ENCODE results near the gene IL1RAPL1.
"Not testable (repeated sequence)": the region's sequence is repeated elsewhere in the genome, so short reads cannot be mapped to it uniquely, and the experiment has no call there.

The IL1RAPL1 gene

DNA sequence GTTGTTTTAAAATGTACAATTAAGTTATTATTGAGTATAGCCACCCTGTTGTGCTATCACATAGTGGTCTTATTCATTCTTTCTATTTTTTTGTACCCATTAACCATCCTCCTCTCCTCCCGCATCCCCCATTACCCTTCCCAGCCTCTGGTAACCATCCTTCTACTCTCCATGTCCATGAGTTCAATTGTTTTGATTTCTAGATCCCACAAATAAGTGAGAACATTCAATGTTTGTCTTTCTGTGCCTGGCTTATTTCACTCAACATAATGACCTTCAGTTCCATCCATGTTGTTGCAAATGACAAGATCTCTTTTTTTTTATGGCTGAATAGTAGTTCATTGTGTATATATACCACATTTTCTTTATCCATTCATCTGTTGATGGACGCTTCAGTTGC is 179.3 kb downstream of the IL1RAPL1 start:
- in situ Hi-C loops (cut with MboI; ENCODE audit: low sequenced_read_pairs) = not testable (repeated sequence)

DNA sequence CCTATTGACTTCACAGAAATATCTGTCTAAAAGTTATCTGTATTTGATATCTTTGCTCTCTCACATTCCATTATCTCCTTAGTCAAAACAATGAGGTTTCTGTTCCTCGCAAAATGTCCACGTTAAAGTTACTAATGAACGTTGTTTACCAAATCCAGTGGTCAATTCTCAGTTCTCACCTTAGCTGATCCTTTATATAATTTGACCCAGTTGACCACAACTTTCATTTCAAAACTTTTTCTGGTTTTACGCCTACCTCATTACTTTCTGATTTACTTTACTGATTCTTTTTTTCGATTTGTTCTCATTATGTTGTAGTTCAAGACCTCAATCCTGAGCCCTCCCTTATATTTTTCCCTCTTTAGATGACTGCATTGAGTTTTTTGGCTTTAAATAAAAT is 186.6 kb downstream of the IL1RAPL1 start:
- in situ Hi-C loops (cut with MboI; ENCODE audit: low sequenced_read_pairs) = no loop called here

DNA sequence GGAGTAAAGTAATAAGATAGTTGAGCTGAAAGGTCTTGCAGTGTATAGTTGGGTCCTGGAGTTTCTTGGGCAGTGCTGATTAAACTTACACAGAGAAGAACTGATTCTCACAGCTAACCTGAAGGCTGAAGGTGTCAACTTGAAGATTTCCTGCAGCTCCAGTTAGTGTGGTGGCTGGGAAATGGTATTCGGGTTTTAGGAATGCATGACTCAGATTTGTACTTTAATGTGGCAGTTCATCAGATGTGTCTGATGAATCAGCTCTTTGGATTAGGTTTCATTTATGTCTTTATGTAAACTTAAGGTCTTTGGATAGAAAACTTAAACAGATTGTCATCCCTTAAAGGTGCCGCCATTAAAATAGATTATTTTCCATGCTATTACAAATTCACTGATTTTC is 200.0 kb downstream of the IL1RAPL1 start:
- in situ Hi-C loops (cut with MboI; ENCODE audit: low sequenced_read_pairs) = no loop called here

DNA sequence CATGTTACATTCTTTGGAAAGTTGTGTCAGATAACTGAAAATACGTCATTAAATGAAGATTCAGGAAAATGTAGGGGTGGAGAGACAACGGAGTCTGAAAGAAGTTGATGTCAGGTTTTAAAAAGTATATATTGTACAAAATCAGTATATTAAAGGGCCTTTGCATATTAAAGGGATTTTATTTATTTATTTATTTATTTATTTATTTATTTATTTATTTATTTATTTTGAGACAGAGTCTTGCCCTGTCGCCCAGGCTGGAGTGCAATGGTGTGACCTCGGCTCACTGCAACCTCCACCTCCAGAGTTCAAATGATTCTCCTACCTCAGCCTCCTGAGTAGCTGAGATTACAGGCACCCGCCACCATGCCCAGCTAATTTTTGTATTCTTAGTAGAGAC is 213.4 kb downstream of the IL1RAPL1 start:
- in situ Hi-C loops (cut with MboI; ENCODE audit: low sequenced_read_pairs) = not testable (repeated sequence)

DNA sequence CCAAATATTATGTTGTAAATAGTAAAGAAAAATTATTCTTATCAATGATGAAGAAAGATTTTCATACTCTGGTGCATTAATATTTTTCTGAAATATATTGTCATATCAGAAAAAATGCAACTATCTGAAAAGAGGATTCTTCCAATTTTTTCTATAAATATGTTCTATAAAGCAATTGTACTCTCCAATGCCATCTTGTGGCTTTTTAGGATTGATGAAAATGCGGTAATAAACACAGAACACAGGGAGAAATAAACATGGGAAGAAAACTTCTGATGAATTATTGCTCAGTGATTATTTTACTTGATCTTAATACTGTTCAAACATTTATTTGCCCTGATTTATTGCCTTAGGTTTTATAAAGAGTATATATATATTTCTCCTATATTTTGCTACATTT is 215.4 kb downstream of the IL1RAPL1 start:
- in situ Hi-C loops (cut with MboI; ENCODE audit: low sequenced_read_pairs) = no loop called here

DNA sequence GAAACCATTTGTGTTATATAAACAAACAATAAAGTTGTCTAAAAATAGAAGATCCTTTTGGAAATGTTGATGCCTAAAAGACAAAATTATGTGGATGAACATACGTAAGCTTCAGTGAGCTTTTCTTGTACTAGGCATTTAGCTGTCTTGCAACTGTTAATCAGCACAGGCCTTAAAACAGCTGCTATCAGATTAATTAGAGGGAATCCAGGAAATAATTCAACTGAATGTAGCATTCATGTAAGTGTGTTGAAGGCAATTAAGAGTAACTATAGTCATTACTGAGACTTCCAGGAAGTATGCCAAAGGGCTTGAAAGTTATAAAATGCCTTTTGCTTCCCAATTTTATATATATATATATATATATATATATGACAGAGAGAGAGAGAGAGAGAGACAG is 248.7 kb downstream of the IL1RAPL1 start:
- in situ Hi-C loops (cut with MboI; ENCODE audit: low sequenced_read_pairs) = no loop called here

DNA sequence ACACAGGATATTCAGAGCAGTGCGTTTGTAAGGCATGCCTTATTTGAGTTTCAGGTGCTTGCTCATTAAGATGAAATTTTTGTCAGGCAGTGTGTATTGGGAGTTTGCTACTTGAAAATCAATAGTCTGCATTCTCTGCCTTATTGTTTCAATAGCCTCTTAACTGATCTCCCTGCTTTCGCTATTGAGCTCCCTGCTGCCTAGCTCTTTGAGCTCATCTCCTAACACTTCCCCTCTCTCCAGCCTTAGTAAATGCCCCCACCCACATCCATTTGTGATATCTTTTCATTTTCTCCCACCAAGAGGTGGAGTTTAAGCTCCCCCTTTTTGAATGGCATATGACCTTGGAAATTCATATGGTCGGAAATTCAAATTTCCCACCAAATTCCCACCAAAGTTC is 256.6 kb downstream of the IL1RAPL1 start:
- in situ Hi-C loops (cut with MboI; ENCODE audit: low sequenced_read_pairs) = no loop called here

DNA sequence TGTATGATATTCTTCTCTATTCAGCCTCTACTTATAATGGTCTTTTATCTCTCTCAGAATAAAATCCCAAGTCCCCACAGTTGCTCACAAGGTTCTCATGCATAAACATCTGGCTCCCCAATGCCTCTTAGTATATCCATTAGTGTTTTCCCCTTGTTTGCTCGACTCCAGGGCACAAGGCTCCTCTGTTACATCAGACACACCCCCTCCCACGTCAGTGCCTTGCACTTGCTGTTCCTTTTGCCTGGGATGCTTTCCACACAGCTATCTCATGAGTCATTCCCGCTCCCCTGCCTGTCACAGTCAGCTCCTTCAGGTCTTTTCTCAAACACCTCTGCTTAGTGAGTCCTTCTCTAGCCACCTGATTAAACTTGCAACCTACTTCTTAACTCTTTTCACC is 260.2 kb downstream of the IL1RAPL1 start:
- in situ Hi-C loops (cut with MboI; ENCODE audit: low sequenced_read_pairs) = no loop called here

DNA sequence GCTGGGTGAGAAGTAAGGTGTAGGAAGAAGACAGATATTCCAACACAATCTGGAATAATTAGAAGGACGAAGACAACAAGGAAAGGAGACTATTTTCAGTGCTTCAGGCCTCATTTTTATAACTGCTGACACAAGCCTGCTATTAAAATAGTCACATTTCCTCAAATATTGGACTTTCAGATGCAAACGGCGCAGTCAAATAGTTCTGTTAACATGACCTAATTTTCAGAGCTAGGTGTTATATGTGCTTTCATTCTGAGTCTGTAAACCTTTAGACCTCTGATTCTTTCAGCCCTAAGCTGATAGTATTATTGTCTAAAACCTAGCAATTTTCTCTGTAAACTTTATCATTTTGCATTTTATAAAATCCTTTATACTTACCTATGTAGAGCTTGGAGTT is 261.5 kb downstream of the IL1RAPL1 start:
- in situ Hi-C loops (cut with MboI; ENCODE audit: low sequenced_read_pairs) = no loop called here

DNA sequence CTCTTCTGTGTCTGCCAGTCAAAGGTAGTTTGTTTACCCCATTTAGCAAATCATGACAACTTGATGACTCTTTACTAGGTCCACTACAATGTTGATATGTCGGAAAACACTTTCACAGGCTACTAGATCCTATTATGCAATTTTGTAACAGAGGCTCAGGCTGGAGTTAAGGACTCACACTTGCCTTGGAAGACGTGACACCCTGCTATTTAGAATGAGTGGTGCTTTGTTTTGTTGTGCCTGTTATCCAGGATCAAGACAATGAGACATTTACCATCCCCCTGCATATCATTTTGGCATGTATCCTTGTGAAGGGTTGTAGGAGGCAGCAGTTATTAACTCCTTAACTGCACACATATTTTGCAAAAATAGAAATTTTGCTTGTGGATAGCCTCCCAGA is 263.7 kb downstream of the IL1RAPL1 start:
- in situ Hi-C loops (cut with MboI; ENCODE audit: low sequenced_read_pairs) = no loop called here

DNA sequence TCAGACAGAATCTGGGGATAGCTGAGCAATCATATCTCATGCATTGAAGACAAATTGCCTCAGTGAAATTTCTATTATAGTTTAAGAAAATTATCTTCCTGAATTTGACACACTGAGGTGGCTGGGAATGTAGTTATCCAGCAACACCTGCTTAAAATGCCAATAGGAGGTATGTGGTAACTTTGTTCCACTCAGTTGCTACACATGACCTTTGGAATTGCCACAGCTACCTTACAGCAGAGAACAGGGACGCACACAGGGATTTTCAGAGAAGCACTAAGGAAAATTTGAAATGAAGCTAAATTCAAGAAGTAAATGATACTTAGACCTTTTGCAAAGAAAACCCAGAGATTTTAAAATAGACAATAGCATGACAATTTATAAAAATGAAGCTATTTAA is 264.6 kb downstream of the IL1RAPL1 start:
- in situ Hi-C loops (cut with MboI; ENCODE audit: low sequenced_read_pairs) = no loop called here

DNA sequence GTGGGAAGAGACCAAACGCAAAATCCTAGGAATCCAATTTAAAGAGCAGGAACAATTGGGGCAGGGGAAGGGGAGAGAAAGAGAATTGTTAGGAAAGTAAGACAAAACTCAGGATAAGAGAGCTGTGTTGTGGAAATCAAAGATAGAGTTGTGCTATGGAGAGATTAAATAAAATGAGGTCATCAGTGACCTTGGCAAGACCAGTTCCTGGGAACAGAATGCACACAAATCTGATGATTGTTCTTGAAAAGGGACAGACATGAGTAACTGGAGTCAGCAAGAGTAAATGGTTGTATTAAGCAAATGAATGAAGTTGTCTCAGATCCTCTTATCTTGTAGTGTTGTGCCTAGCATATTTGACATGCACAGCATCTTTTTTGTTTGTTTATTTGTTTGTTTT is 267.4 kb downstream of the IL1RAPL1 start:
- in situ Hi-C loops (cut with MboI; ENCODE audit: low sequenced_read_pairs) = no loop called here

DNA sequence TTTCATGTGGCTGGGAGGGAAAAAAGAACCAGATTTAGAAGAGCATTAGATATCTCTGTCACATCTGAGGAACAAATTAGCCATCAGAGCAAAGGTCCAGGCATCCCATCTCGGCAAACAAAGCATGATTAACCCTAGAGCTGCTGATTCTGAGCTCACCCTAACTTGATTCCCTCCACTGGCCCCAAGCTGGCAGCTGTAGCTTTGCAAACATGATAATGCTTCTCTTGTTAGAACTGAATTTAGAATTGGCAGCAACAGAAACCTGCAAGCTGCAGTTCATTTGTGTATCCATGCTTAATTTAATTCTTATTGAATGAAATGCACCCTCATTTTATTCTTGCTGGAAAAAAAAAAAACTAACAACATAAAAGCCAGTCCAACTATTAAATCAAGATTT is 289.2 kb downstream of the IL1RAPL1 start:
- in situ Hi-C loops (cut with MboI; ENCODE audit: low sequenced_read_pairs) = no loop called here

DNA sequence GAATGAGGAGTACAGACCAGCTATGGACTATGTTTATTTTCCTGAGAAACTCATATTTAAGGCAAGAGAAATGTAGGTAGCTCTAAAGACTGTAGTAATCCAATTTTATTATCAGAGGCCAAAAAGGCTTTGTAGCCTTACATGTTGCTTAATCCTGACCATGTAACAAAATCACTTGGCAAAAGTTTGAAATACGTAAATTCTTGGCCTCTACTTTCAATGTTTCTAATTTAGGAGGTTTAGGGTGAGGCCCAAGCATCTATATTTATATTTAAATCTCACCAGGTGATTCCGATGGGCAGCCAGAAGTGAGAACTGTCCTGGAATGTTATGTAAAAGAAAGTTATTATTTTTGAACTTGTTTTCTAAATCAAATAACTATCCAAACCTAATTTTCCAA is 289.7 kb downstream of the IL1RAPL1 start:
- in situ Hi-C loops (cut with MboI; ENCODE audit: low sequenced_read_pairs) = no loop called here

DNA sequence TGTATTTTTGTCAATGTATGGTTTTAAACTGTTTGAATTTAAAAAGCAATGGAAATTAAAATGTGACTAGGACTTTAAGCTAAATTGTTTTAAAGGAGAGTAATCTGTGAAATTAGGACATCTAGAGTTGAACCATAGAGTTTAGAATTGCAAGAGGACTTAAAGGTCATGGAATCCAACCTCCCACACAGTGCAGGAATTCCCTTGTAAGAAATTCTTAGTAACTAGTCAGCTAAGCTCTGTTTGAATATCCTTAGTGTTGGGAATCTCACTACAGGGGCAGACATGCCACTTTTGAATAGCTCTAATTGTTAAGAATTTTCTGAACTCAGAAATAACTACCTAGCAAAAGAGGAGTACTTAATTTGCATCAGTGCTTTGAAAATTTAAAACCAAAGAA is 292.9 kb downstream of the IL1RAPL1 start:
- in situ Hi-C loops (cut with MboI; ENCODE audit: low sequenced_read_pairs) = no loop called here

DNA sequence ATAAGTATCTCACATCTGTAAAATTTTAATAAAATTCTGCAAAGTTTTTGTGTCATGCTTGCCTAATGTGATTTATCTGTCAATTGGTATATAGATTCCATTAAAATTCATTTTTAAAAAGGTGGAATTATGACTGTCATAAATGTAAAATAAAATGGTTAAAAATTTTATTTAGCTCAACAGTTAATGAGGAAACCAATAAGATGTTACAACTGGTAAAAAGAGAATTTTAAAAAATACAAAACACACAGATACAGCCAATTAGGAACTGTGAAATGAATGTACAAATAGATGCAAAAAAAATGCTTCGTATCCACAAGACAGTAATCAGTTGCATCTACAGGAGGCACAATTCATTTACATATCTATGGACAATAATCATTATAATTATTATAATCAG is 297.6 kb downstream of the IL1RAPL1 start:
- in situ Hi-C loops (cut with MboI; ENCODE audit: low sequenced_read_pairs) = no loop called here

DNA sequence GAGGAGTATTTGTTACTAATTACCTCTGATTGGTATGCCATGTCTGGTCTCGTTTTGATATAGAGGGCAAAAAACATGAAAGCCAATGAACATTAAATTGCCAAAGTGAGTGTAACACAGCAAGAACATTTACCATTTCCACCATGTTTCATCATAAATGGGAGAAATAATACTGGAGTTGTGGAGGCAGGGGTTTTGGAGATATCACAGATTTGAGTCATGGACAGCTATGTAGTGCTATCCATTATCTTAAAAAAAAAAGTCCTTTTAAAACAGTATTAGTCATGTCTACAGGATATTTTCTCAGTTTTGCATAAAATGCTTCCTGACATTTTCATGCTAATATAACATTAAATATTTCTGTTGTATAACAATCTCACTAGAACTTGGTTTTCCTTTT is 301.2 kb downstream of the IL1RAPL1 start:
- in situ Hi-C loops (cut with MboI; ENCODE audit: low sequenced_read_pairs) = no loop called here

DNA sequence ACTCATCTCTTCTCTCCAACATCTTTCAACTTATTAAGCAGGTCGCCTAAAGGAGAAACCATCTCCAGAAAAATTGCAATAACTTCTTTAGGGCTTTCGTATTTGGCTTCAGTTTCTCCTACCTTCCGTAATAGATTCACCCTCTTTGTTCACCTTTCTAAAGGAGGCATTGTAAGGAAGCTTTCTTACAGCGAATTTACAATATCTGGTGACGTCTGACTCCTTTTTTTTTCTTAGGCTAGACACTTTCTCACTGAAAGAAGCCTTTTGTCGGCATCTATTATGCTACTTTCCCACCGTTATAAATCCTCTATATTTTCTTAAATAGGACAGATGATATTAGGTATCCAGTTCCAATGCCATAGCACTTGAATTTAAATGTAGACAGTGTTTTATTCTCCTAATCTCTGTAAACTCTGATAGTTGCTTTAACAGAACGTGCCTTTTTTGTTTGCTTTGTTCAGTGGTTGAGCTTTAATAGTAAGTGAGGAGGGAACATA is 302.4 kb downstream of the IL1RAPL1 start:
- in situ Hi-C loops (cut with MboI; ENCODE audit: low sequenced_read_pairs) = no loop called here

DNA sequence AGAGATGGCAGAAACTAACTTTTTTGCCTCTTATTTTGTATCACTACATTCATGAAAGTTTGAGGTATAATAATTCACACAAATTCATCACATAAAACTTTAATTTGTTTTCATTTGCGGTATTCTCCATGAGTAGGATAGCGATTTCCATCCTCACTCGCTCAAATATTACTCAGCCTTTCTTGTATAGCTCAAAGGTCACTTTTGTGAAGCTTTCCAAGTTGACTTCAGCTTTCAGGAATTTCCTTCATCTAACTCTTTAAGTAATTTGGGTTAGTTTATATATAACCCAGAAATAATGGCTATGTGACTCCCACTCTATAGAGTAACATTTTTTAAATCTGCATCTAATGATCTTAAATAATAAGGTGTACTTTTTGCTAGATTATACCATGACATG is 314.4 kb downstream of the IL1RAPL1 start:
- in situ Hi-C loops (cut with MboI; ENCODE audit: low sequenced_read_pairs) = no loop called here

DNA sequence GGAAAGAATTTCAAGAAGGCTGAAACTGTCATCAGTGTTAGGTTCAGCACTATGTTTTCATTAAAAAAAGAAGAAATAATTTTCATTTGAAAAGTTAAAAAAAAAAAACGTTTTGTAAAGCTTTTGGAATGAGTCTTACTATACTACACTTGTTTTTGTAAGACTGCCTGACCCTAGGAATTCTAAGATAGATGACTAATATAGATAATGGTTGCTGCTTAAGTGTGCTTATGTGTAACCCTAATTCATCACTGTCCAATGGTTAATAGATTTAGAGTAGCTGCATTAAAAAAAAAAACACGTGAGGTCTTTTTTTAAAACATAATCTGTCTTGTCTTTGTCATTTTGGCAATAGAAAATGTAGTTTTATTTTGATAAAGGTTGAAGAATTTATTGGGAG is 323.2 kb downstream of the IL1RAPL1 start:
- in situ Hi-C loops (cut with MboI; ENCODE audit: low sequenced_read_pairs) = no loop called here

DNA sequence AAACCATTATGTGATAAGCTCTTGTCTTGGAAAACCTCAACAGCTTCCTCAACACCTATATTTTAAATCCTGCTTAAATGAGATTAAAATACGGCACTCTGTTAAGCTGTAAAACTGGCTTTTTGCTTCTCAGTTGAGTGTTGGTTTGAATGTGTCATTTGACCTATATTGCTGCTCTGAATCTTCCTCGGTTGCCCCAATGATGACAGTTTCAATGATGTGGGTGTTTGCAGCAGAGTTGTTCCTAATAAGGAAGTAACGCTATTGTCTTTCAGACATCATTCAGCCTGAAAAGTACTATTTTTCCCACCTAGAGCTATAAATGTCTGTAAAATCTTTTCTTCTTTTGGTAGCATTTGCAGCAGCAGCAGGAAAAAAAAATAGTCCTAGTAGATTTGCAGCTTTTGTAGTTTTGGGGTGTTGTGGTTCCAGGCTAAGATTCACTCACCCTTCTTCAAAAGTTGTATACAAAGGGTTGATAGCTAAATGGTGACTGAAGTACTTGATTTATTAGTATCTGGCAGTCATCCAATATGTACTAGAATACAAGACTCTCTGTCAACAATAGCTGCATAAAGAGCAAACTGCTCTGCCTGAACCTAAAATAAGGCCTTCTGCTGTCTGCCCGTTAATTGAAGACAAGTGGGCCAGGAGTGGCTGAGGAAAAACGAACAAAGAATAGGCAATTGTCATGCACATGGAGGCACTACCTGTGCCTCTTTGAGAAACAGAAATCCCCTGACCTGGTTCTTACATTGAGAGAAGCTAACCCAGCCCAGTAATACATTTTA is 333.1 kb downstream of the IL1RAPL1 start:
- in situ Hi-C loops (cut with MboI; ENCODE audit: low sequenced_read_pairs) = no loop called here

DNA sequence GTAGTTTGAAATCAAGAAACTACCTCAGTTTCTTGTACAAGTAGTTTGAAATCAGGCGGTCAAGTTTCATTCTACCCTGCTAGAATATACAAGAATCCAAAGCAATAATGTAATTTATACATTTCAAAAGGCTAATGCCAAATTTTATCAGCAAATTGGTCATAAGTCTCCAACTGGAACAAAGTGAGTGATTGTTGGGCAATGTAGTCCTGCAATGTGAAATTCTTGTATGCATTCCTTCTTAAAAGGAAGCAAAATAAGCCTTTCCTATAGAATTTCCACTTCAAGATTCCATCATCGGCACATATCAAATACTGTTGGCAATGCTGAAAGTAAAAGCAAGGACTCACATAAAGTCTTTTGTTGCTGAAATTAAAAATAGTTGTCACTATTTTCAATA is 334.9 kb downstream of the IL1RAPL1 start:
- in situ Hi-C loops (cut with MboI; ENCODE audit: low sequenced_read_pairs) = no loop called here

DNA sequence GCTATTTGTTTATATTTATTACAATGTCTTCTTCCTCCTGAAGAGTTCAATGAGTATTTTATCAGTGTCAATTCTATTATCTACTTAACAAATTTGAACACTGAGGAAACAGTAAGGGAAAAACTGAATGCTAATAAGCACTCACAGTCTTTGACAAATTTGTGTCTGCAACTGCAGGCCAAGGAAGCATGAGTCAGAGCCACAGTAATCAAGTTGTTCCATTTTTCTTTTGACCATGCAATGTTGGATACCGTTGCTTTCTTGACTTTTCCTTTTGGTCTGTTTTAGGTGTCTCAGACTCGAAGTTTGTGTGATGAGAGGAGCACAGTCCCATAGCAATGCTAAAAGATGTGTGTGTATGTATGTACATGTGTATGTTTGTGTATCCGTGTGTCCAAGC is 359.6 kb downstream of the IL1RAPL1 start:
- in situ Hi-C loops (cut with MboI; ENCODE audit: low sequenced_read_pairs) = no loop called here

All from HL-60/S4 treated with retinoic acid at 250 ng/mL for 4 days and 3 days (cell line).